DOHH2 (cell line): ENCODE measurements around the gene CCDC85C.

Experiments
- CTCF ChIP-seq: fragments of 200-600 bp; sonication (generic); IDR thresholded peaks from one replicate; pipeline ENCODE4 v1.5.1; 2014; ENCODE audit warnings: antibody characterized with exemption, mild to moderate bottlenecking, low read depth, low read length; ENCODE audit not compliant: poor library complexity, severe bottlenecking
- EZH2phosphoT487 ChIP-seq: fragments of 200-600 bp; sonication (generic); IDR thresholded peaks from 2 replicates; pipeline ENCODE4 v1.6.1; 2017; ENCODE audit warnings: borderline replicate concordance, mild to moderate bottlenecking, antibody characterized with exemption, low read length, moderate library complexity, mixed read lengths

DNA sequence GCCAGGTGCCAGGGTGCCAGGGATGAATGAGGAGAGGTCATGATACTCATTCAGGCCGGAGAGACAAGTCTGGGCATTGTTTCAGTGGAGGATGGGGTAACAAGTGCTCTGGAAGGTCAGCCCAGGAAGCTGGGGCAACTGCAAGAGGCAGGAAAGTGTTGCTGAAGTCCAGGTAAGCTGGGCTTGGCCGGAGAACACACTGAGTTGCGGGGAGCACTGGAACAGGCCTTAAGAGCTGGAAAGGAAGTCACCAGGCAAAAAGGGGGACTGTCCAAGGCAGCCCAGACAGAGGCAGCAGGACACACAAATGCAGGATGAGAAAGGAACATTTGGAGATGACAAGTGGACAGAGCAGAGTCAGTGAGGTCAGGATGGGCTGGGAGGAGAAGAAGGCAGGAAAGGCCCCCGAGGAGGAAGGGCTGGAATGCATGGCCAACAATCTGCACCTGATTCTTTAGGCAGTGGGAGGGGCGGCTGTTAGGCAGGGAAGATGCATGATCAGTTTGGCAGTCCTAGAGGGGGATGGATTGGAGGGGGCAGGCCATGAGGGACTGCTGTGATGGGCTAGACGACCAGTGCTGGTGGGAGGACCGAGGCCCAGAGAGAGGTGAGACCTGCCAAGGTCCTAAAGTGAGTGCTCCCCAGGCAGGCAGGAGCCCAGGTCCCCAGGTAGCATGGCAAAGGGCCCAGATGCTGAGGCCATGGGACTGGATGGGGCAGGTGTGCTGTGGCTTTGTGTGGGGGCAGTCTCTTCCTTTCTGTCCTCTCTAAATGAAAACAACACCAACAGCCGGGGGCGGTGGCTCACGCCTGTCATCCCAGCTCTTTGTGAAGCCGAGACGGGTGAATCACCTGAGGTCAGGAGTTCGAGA, 23.7 kb upstream of the CCDC85C start:
- TF ChIP-seq CTCF (no peak), EZH2phosphoT487 (no peak)
